Mesothelial cell of epicardium (in vitro differentiated cells): ENCODE results near the gene PIWIL4. TPM values are rescaled to one million over a fixed set of nuclear protein-coding genes. Genes with fewer than 3 reads are reported as not detected.

Experiments
- DNase-seq, 2 experiments: peaks; one replicate each; pipeline ENCODE4 v3.0.0; 2021; ENCODE audit warnings: low spot score in 2 of 2; ENCODE audit not compliant: unreplicated experiment in 2 of 2
- H3K27ac Mint-ChIP-seq: 2 replicates; pipeline ENCODE4 v1.8.0; 2021; ENCODE audit warnings: mixed read lengths
- H3K27me3 Mint-ChIP-seq: 2 replicates; pipeline ENCODE4 v1.8.0; 2021; ENCODE audit warnings: low read depth, mixed read lengths
- H3K36me3 Mint-ChIP-seq: 2 replicates; pipeline ENCODE4 v1.8.0; 2021; ENCODE audit warnings: mixed read lengths
- H3K4me1 Mint-ChIP-seq: 2 replicates; pipeline ENCODE4 v1.8.0; 2021; ENCODE audit warnings: mixed read lengths
- H3K4me3 Mint-ChIP-seq: 2 replicates; pipeline ENCODE4 v1.8.0; 2021; ENCODE audit warnings: mild to moderate bottlenecking, moderate library complexity, mixed read lengths
- H3K9me3 Mint-ChIP-seq: 2 replicates; pipeline ENCODE4 v1.8.0; 2021; ENCODE audit warnings: mixed read lengths
- CTCF ChIP-seq: fragments of 200-600 bp; sonication (generic); IDR thresholded peaks from one replicate; pipeline ENCODE4 v1.5.0; 2021; ENCODE audit warnings: antibody characterized with exemption; ENCODE audit not compliant: unreplicated experiment
- total RNA-seq: library from RNA; stranded (reverse); gene quantifications from 3 replicates; pipeline ENCODE4 v1.2.1, GENCODE V29; 2021

The PIWIL4 gene
- total RNA-seq, 1 donor from 2014 or later: 4.9 TPM

GRCh38 chr11:94654201-94654600 lies 87.0 kb downstream of the PIWIL4 start:
- peaks cover 32% of the 10 kb centered on the region for H3K4me1 Mint-ChIP-seq
- H3K9me3 Mint-ChIP-seq: no peaks in the 10 kb centered on the region
- DNase-seq: no peak
- no peaks in the 10 kb centered on the region for H3K36me3 Mint-ChIP-seq
- H3K4me3 Mint-ChIP-seq: no peak overlapping the region
- TF ChIP-seq CTCF: no peak
- no peak overlapping the region for H3K27ac Mint-ChIP-seq
- no peaks in the 10 kb centered on the region for H3K27me3 Mint-ChIP-seq

- peaks cover 26% of the 10 kb centered on the region for H3K4me1 Mint-ChIP-seq
- DNase-seq: no peak
- no peaks in the 10 kb centered on the region for H3K9me3 Mint-ChIP-seq
- no peak for TF ChIP-seq CTCF
- H3K27me3 Mint-ChIP-seq: no peaks in the 10 kb centered on the region
- no peak overlapping the region for H3K27ac Mint-ChIP-seq
- no peaks in the 10 kb centered on the region for H3K36me3 Mint-ChIP-seq
- no peak overlapping the region for H3K4me3 Mint-ChIP-seq
These were observed 88.1 kb downstream of the PIWIL4 start for GRCh38 chr11:94655291-94655690.

DNA sequence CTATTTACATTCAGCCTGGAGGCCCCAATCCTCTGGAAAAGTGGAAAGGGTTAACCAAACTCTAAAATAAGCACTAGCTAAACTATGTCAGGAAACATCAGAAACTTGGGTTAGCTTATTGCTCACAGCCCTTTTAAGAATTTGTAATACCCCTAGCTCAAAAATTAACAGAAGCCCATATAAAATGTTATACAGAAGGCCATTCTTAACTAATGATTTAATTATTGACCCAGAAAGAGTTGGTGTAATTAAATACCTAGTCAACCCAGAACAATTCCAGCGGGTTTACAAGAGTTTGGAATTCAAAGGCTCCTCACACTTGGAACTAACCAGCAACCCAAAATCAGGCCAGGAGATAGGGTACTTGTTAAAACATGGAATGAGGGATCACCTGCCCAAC lies 88.8 kb downstream of the PIWIL4 start:
- Mint-ChIP-seq H3K36me3 (no peaks in the 10 kb centered on the region), H3K4me1 (peaks cover 19% of the 10 kb centered on the region), H3K27me3 (no peaks in the 10 kb centered on the region), H3K9me3 (no peaks in the 10 kb centered on the region), H3K4me3 (no peak overlapping the region), H3K27ac (no peak overlapping the region)
- DNase-seq: no peak
- TF ChIP-seq CTCF: no peak

GRCh38 chr11:94656968-94657367 lies 89.8 kb downstream of the PIWIL4 start:
- no peaks in the 10 kb centered on the region for H3K36me3 Mint-ChIP-seq
- H3K9me3 Mint-ChIP-seq: peaks cover 6% of the 10 kb centered on the region
- no peak for DNase-seq
- H3K4me3 Mint-ChIP-seq: no peak overlapping the region
- H3K27me3 Mint-ChIP-seq: no peaks in the 10 kb centered on the region
- no peak overlapping the region for H3K27ac Mint-ChIP-seq
- no peak for TF ChIP-seq CTCF
- peaks cover 17% of the 10 kb centered on the region for H3K4me1 Mint-ChIP-seq

DNA sequence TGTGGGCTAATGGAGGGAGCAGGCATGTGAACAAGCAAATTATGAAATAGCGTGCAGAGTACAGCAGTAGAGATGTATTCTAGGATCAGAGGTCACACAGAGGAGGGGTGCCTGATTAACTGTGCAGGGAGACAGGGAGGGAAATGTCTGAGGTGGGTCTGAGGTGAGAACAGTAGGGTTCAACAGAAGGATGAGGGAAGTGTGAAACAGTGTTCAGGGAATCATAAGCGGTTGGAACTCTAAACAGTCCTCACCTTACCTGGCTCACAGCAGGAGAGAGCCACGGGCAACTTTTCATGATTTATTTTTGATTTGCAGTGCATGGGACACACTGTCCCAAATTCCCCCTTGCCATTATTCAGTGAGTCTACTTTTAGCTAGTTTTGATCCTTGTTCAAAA lies 90.5 kb downstream of the PIWIL4 start:
- no peak for DNase-seq
- Mint-ChIP-seq H3K27ac (no peak overlapping the region), H3K9me3 (peaks cover 6% of the 10 kb centered on the region), H3K4me3 (no peak overlapping the region), H3K27me3 (no peaks in the 10 kb centered on the region), H3K4me1 (peaks cover 20% of the 10 kb centered on the region), H3K36me3 (no peaks in the 10 kb centered on the region)
- TF ChIP-seq CTCF: no peak

- TF ChIP-seq CTCF: no peak
These were observed 91.2 kb downstream of the PIWIL4 start for GRCh38 chr11:94658386-94658785.

More at GRCh38 chr11:94658386-94658785, 91.2 kb downstream of the PIWIL4 start:
- Mint-ChIP-seq H3K4me1 (peaks cover 22% of the 10 kb centered on the region), H3K9me3 (peaks cover 10% of the 10 kb centered on the region), H3K27me3 (no peaks in the 10 kb centered on the region), H3K4me3 (no peak overlapping the region), H3K27ac (no peak overlapping the region), H3K36me3 (peaks cover 3% of the 10 kb centered on the region)
- no peak for DNase-seq
